ENCODE measurements around the gene C1QTNF3.

DNA sequence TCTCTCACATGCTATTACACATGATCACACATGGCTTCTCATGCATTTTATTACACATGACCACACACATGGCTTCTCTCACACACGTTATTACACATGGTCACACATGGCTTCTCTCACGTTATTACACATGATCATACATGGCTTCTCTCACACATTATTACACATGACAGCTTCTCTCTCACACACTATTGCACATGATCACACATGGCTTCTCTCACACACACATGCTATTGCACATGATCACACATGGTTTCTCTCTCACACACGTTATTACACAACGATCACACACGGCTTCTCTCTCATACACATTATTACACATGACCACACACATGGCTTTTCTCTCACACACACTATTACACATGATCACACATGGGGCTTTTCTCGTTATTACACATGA is 57.6 kb downstream of the C1QTNF3 start:
- TF ChIP-seq, protein P1, sequence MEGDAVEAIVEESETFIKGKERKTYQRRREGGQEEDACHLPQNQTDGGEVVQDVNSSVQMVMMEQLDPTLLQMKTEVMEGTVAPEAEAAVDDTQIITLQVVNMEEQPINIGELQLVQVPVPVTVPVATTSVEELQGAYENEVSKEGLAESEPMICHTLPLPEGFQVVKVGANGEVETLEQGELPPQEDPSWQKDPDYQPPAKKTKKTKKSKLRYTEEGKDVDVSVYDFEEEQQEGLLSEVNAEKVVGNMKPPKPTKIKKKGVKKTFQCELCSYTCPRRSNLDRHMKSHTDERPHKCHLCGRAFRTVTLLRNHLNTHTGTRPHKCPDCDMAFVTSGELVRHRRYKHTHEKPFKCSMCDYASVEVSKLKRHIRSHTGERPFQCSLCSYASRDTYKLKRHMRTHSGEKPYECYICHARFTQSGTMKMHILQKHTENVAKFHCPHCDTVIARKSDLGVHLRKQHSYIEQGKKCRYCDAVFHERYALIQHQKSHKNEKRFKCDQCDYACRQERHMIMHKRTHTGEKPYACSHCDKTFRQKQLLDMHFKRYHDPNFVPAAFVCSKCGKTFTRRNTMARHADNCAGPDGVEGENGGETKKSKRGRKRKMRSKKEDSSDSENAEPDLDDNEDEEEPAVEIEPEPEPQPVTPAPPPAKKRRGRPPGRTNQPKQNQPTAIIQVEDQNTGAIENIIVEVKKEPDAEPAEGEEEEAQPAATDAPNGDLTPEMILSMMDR (conservative IDR thresholded peaks at IDR 0.05 in 1 of 2, IDR thresholded peaks at IDR 0.05 in 1 of 2; ENCODE audit: extremely low read depth in 1 of 2, insufficient read depth in 1 of 2, low read depth in 1 of 2, low read length in 2 of 2): no peak
- no peak for TF ChIP-seq EZH2 (IDR thresholded peaks at IDR 0.05; ENCODE audit: borderline replicate concordance, low read length)
